IgD-negative memory B cell (primary cell): ENCODE data around the gene FGF12. TPM values are rescaled to one million over a fixed set of nuclear protein-coding genes. Genes with fewer than 3 reads are reported as not detected.

ENCODE experiments used
- H3K27ac Mint-ChIP-seq, 3 donors: one replicate each; pipeline ENCODE4 v1.8.0; 2020 to 2022; ENCODE audit warnings: mild to moderate bottlenecking in 3 of 3, mixed read lengths in 3 of 3, moderate library complexity in 1 of 3
- H3K27me3 Mint-ChIP-seq: one replicate; pipeline ENCODE4 v1.8.0; 2021; ENCODE audit warnings: mixed read lengths
- H3K36me3 Mint-ChIP-seq: one replicate; pipeline ENCODE4 v1.8.0; 2020; ENCODE audit warnings: mild to moderate bottlenecking, mixed read lengths
- H3K4me1 Mint-ChIP-seq, 3 donors: one replicate each; pipeline ENCODE4 v1.8.0; 2020 to 2022; ENCODE audit warnings: mixed read lengths in 3 of 3, mild to moderate bottlenecking in 1 of 3
- H3K4me3 Mint-ChIP-seq, 4 donors: one replicate each; pipeline ENCODE4 v1.8.0; 2020 to 2022; ENCODE audit warnings: mild to moderate bottlenecking in 4 of 4, mixed read lengths in 4 of 4, moderate library complexity in 3 of 4
- H3K9me3 Mint-ChIP-seq, 3 donors: one replicate each; pipeline ENCODE4 v1.8.0; 2020 to 2021; ENCODE audit warnings: mixed read lengths in 3 of 3, mild to moderate bottlenecking in 1 of 3
- polyA plus RNA-seq: library from polyadenylated mRNA; unstranded; fragments of 300-500 nt; fragmentation: Illumina TruSeq; gene quantifications from one replicate; pipeline ENCODE4 v1.2.3, GENCODE V29; 2021

Gene FGF12
- polyA plus RNA-seq, 1 donor from 2014 or later = 0.38 TPM

GRCh38 chr3:192645437-192645836 is 81.9 kb downstream of the FGF12 start:
- Mint-ChIP-seq H3K36me3 (no peaks in the 10 kb centered on the region), H3K27ac (no peak overlapping the region), H3K27me3 (peaks cover 6% of the 10 kb centered on the region), H3K4me3 (no peak overlapping the region), H3K9me3 (no peaks in the 10 kb centered on the region), H3K4me1 (no peaks in the 10 kb centered on the region)

GRCh38 chr3:192642651-192643050 is 84.7 kb downstream of the FGF12 start:
- no peaks in the 10 kb centered on the region for H3K36me3 Mint-ChIP-seq
- H3K9me3 Mint-ChIP-seq = no peaks in the 10 kb centered on the region
- no peak overlapping the region for H3K27ac Mint-ChIP-seq
- no peaks in the 10 kb centered on the region for H3K4me1 Mint-ChIP-seq
- H3K4me3 Mint-ChIP-seq = no peak overlapping the region
- H3K27me3 Mint-ChIP-seq = peaks cover 4% of the 10 kb centered on the region

GRCh38 chr3:192641919-192642318 is 85.4 kb downstream of the FGF12 start:
- H3K4me3 Mint-ChIP-seq = no peak overlapping the region

GRCh38 chr3:192639987-192640386 is 87.4 kb downstream of the FGF12 start:
- H3K4me3 Mint-ChIP-seq = no peak overlapping the region
- H3K4me1 Mint-ChIP-seq = no peaks in the 10 kb centered on the region
- no peak overlapping the region for H3K27ac Mint-ChIP-seq
- H3K9me3 Mint-ChIP-seq = no peaks in the 10 kb centered on the region
- H3K36me3 Mint-ChIP-seq = no peaks in the 10 kb centered on the region
- peaks cover 6% of the 10 kb centered on the region for H3K27me3 Mint-ChIP-seq

More at GRCh38 chr3:192641919-192642318, 85.4 kb downstream of the FGF12 start:
- Mint-ChIP-seq H3K9me3 (no peaks in the 10 kb centered on the region), H3K4me1 (no peaks in the 10 kb centered on the region), H3K27me3 (peaks cover 4% of the 10 kb centered on the region), H3K27ac (no peak overlapping the region), H3K36me3 (no peaks in the 10 kb centered on the region)

- no peak overlapping the region for H3K27ac Mint-ChIP-seq
- no peaks in the 10 kb centered on the region for H3K9me3 Mint-ChIP-seq
- H3K4me3 Mint-ChIP-seq = no peak overlapping the region
- H3K36me3 Mint-ChIP-seq = no peaks in the 10 kb centered on the region
- H3K4me1 Mint-ChIP-seq = no peaks in the 10 kb centered on the region
- peaks cover 5% of the 10 kb centered on the region for H3K27me3 Mint-ChIP-seq
Observed at GRCh38 chr3:192637803-192638202, 89.5 kb downstream of the FGF12 start.

GRCh38 chr3:192636517-192637444 is 90.6 kb downstream of the FGF12 start:
- H3K9me3 Mint-ChIP-seq = no peaks in the 10 kb centered on the region
- no peak overlapping the region for H3K27ac Mint-ChIP-seq
- no peak overlapping the region for H3K4me3 Mint-ChIP-seq
- H3K27me3 Mint-ChIP-seq = peaks cover 7% of the 10 kb centered on the region
- no peaks in the 10 kb centered on the region for H3K4me1 Mint-ChIP-seq
- H3K36me3 Mint-ChIP-seq = no peaks in the 10 kb centered on the region

GRCh38 chr3:192629429-192629828 is 97.9 kb downstream of the FGF12 start:
- Mint-ChIP-seq H3K36me3 (no peaks in the 10 kb centered on the region), H3K4me1 (no peaks in the 10 kb centered on the region), H3K9me3 (no peaks in the 10 kb centered on the region)

GRCh38 chr3:192621909-192622308 is 105.4 kb downstream of the FGF12 start:
- Mint-ChIP-seq H3K9me3 (no peaks in the 10 kb centered on the region), H3K27me3 (peaks cover 2% of the 10 kb centered on the region), H3K27ac (no peak overlapping the region), H3K4me3 (no peak overlapping the region), H3K4me1 (no peaks in the 10 kb centered on the region), H3K36me3 (no peaks in the 10 kb centered on the region)

More at GRCh38 chr3:192629429-192629828, 97.9 kb downstream of the FGF12 start:
- H3K27ac Mint-ChIP-seq = no peak overlapping the region
- H3K27me3 Mint-ChIP-seq = peaks cover 5% of the 10 kb centered on the region
- H3K4me3 Mint-ChIP-seq = no peak overlapping the region

GRCh38 chr3:192620275-192620674 is 107.1 kb downstream of the FGF12 start:
- Mint-ChIP-seq H3K36me3 (no peaks in the 10 kb centered on the region), H3K27me3 (peaks cover 2% of the 10 kb centered on the region), H3K4me1 (no peaks in the 10 kb centered on the region), H3K4me3 (no peak overlapping the region), H3K9me3 (no peaks in the 10 kb centered on the region), H3K27ac (no peak overlapping the region)

- peaks cover 2% of the 10 kb centered on the region for H3K36me3 Mint-ChIP-seq
- no peaks in the 10 kb centered on the region for H3K4me1 Mint-ChIP-seq
- H3K27ac Mint-ChIP-seq = no peak overlapping the region
- peaks cover 2% of the 10 kb centered on the region for H3K27me3 Mint-ChIP-seq
- no peak overlapping the region for H3K4me3 Mint-ChIP-seq
- no peaks in the 10 kb centered on the region for H3K9me3 Mint-ChIP-seq
Observed at GRCh38 chr3:192611411-192611810, 115.9 kb downstream of the FGF12 start.

GRCh38 chr3:192608726-192609600 is 118.4 kb downstream of the FGF12 start:
- peaks cover 2% of the 10 kb centered on the region for H3K27me3 Mint-ChIP-seq
- H3K9me3 Mint-ChIP-seq = no peaks in the 10 kb centered on the region
- peaks cover 2% of the 10 kb centered on the region for H3K36me3 Mint-ChIP-seq
- no peak overlapping the region for H3K4me3 Mint-ChIP-seq
- no peaks in the 10 kb centered on the region for H3K4me1 Mint-ChIP-seq
- no peak overlapping the region for H3K27ac Mint-ChIP-seq

- Mint-ChIP-seq H3K27me3 (no peaks in the 10 kb centered on the region), H3K4me3 (no peak overlapping the region), H3K27ac (no peak overlapping the region), H3K36me3 (peaks cover 2% of the 10 kb centered on the region), H3K9me3 (peaks cover 0 to 9% (median 4%) of the 10 kb centered on the region in 3 donors), H3K4me1 (no peaks in the 10 kb centered on the region)
Observed at GRCh38 chr3:192607798-192608197, 119.5 kb downstream of the FGF12 start.

- no peaks in the 10 kb centered on the region for H3K4me1 Mint-ChIP-seq
- H3K4me3 Mint-ChIP-seq = no peak overlapping the region
- H3K36me3 Mint-ChIP-seq = no peaks in the 10 kb centered on the region
- H3K27ac Mint-ChIP-seq = no peak overlapping the region
- peaks cover 2% of the 10 kb centered on the region for H3K27me3 Mint-ChIP-seq
- H3K9me3 Mint-ChIP-seq = peaks cover 1 to 9% (median 6%) of the 10 kb centered on the region in 3 donors
Observed at GRCh38 chr3:192597913-192598312, 129.4 kb downstream of the FGF12 start.

- Mint-ChIP-seq H3K27ac (no peak overlapping the region), H3K27me3 (peaks cover 2% of the 10 kb centered on the region), H3K36me3 (no peaks in the 10 kb centered on the region), H3K4me1 (no peaks in the 10 kb centered on the region), H3K4me3 (no peak overlapping the region), H3K9me3 (peaks cover 1 to 6% (median 5%) of the 10 kb centered on the region in 3 donors)
Observed at GRCh38 chr3:192597506-192597905, 129.8 kb downstream of the FGF12 start.

- peaks cover 0 to 7% (median 6%) of the 10 kb centered on the region in 3 donors for H3K9me3 Mint-ChIP-seq
- no peaks in the 10 kb centered on the region for H3K4me1 Mint-ChIP-seq
- no peak overlapping the region for H3K4me3 Mint-ChIP-seq
- H3K27me3 Mint-ChIP-seq = no peaks in the 10 kb centered on the region
- no peaks in the 10 kb centered on the region for H3K36me3 Mint-ChIP-seq
- no peak overlapping the region for H3K27ac Mint-ChIP-seq
Observed at GRCh38 chr3:192578729-192579128, 148.6 kb downstream of the FGF12 start.
